NCI-H446 (cell line): Measurements from ENCODE around the gene BTNL3.
"Not testable (repeated sequence)": the region's sequence is repeated elsewhere in the genome, so short reads cannot be mapped to it uniquely, and the experiment has no call there.

Source experiments
- DNase-seq, 2 experiments: peaks; one replicate each; lab custom pipeline; 2025; lab: John Stamatoyannopoulos, UW

BTNL3 gene, protein sequence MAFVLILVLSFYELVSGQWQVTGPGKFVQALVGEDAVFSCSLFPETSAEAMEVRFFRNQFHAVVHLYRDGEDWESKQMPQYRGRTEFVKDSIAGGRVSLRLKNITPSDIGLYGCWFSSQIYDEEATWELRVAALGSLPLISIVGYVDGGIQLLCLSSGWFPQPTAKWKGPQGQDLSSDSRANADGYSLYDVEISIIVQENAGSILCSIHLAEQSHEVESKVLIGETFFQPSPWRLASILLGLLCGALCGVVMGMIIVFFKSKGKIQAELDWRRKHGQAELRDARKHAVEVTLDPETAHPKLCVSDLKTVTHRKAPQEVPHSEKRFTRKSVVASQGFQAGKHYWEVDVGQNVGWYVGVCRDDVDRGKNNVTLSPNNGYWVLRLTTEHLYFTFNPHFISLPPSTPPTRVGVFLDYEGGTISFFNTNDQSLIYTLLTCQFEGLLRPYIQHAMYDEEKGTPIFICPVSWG

GRCh38 chr5:180988592-180988991 lies at the start of gene BTNL3:
TSS of gene BTNL3 (plus strand) at chr5:180988846. CDS start at chr5:180989029, 183 bp downstream.
- DNase-seq = no peak

DNA sequence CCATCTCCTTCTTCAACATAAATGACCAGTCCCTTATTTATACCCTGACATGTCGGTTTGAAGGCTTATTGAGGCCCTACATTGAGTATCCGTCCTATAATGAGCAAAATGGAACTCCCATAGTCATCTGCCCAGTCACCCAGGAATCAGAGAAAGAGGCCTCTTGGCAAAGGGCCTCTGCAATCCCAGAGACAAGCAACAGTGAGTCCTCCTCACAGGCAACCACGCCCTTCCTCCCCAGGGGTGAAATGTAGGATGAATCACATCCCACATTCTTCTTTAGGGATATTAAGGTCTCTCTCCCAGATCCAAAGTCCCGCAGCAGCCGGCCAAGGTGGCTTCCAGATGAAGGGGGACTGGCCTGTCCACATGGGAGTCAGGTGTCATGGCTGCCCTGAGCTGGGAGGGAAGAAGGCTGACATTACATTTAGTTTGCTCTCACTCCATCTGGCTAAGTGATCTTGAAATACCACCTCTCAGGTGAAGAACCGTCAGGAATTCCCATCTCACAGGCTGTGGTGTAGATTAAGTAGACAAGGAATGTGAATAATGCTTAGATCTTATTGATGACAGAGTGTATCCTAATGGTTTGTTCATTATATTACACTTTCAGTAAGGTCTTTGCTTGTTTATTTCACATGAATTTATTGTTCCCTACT lies 38.2 kb upstream of the BTNL3 start:
- no peak for DNase-seq

DNA sequence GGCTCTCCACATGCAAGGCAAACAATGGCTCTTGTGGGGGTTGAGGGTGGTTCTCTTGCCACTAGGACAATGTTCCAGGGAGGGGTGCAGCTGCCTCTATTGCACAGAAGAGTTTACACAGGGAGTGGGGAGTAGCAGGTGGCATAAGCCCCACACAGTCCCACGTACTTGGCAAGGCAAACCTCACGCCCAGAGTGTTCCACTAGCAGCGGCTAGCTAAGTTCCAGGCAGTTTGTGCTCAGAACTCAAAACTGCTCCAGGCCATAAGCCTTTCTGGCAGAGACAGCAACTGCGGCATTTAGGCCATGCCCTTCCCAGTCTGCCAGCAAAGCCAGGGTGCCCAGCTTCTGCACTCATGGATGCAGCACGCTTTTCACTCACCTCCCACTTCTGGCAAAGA lies 29.0 kb upstream of the BTNL3 start:
- no peak for DNase-seq

DNA sequence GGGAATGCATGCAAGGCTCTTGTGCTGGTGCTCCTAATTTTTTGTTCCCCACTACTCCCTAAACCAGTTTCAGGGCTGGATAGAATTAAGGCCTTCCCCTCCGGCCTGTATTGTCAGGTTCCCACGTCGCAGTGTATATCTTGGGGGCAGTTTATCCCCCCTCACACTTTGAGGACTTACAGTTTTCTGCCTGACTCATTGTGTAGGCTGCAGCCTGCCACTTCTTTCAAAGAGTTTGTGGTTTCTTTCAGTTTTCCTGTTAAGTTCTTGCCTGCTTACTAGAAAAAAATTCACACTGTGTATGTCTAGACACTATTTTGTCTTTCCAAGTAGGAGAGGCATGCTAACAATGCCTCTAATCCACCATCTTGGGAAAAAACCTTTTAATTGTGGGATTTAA lies 28.4 kb upstream of the BTNL3 start:
- no peak for DNase-seq

GRCh38 chr5:180969406-180969805 lies 19.2 kb upstream of the BTNL3 start:
- DNase-seq = no peak

GRCh38 chr5:180970336-180970735 lies 18.3 kb upstream of the BTNL3 start:
- no peak for DNase-seq

DNA sequence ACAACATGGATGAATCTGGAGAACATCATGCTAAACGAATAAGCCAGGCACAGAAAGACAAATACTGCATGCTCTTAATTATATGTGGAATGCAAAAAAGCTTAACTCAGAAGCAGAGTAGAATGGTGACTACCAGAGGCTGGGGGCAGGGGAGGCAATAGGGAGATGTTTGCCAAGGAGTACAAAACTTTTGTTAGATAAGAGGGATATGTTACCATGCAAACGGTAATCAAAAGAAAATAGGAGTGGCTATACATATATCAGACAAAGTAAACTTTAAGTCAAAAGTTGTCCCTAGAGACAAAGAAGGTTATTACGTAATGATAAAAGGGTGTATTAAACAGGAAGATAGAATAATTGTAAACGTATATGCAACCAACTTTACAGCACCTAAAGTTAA lies 17.8 kb upstream of the BTNL3 start:
- DNase-seq = no peak

DNA sequence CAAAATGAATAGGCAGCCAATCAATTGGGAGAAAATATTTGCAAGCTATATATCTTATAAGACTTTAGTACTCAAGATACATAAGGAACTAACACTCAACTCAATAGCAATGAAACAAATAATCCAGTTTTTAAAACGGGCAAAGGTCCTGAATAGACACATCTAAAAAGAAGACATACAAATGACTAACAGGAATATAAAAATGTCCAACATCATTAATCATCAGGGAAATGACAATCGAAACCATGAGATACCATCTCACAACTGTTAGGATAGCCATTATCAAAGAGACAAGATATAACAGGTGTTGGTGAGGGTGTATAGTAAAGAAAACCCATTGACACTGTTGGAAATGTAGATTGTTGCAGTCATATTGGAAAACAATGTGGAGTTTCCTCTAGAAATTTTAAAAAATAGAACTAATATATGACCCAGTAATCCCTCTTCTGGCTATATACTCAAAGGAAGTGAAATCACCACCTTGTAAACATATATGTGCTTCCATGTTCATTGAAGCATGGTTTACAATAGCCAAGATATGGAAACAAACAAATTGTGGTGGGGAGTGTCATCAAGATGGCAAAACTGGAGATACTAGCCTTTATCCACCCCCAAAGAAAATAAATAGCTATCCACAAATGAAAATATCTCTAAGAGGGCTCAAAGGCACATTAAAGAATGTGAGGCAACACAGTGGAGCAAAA lies 13.9 kb upstream of the BTNL3 start:
- DNase-seq = no peak

GRCh38 chr5:180975338-180975737 lies 13.3 kb upstream of the BTNL3 start:
- DNase-seq = no peak

GRCh38 chr5:180976518-180976917 lies 12.1 kb upstream of the BTNL3 start:
- DNase-seq = no peak

DNA sequence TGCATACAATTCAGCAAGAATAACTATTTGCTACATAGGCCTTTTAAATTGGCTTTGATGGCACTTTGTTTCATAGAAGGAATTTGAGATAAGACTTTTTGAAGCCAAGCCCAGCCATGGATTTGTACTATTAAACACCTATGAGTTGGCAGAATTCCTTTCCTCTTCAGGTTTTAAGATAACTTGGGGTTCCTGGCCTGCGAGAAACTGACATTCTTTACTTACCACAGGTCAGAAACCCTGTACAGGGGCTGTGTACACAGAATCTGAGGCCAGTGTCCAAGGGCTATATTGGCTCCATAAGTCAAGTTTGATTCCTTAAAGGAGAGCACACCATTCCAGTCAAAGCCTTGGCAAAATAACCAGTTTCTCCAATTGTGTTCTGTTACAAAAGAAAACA lies 10.8 kb upstream of the BTNL3 start:
- DNase-seq = no peak

DNA sequence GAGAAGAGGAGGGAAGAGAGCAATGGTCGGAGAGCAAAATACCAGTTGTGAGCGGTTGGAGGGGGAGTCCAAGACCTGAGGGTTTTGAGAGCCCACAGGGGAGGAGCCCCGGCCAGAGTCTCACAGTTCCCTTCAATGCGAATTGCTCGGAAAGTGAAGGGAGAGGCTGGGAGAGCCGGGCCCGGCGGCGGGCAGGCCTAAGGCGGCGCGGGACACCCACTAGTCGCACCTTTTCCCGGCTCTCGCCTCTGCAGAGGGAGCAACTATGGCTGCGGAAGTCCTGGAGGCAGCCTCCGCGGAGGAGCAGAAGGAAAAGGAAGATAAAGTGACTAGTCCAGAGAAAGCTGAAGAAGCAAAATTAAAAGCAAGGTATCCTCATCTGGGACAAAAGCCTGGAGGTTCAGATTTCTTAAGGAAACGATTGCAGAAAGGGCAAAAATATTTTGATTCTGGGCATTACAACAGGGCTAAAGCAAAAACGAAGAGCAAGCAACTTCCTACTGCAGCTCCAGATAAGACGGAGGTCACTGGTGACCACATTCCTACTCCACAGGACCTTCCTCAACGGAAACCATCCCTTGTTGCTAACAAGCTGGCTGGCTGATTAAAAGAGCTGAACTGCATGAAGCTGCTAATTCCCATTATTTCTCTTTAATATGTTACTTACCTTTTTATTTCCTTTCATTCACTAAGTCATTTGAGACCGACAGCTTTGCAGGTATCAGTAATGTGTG lies 6.5 kb upstream of the BTNL3 start:
- no peak for DNase-seq

- no peak for DNase-seq
These were observed 630 bp upstream of the BTNL3 start for GRCh38 chr5:180988016-180988415.

GRCh38 chr5:180990086-180990881 lies 1.6 kb downstream of the BTNL3 start:
- no peak for DNase-seq

- no peak for DNase-seq
These were observed 2.2 kb downstream of the BTNL3 start for GRCh38 chr5:180990882-180991242.

- DNase-seq = no peak
These were observed 13.3 kb downstream of the BTNL3 start for GRCh38 chr5:181001947-181002346.

DNA sequence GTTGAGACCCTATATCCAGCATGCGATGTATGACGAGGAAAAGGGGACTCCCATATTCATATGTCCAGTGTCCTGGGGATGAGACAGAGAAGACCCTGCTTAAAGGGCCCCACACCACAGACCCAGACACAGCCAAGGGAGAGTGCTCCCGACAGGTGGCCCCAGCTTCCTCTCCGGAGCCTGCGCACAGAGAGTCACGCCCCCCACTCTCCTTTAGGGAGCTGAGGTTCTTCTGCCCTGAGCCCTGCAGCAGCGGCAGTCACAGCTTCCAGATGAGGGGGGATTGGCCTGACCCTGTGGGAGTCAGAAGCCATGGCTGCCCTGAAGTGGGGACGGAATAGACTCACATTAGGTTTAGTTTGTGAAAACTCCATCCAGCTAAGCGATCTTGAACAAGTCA lies 17.1 kb downstream of the BTNL3 start:
- DNase-seq = no peak

DNA sequence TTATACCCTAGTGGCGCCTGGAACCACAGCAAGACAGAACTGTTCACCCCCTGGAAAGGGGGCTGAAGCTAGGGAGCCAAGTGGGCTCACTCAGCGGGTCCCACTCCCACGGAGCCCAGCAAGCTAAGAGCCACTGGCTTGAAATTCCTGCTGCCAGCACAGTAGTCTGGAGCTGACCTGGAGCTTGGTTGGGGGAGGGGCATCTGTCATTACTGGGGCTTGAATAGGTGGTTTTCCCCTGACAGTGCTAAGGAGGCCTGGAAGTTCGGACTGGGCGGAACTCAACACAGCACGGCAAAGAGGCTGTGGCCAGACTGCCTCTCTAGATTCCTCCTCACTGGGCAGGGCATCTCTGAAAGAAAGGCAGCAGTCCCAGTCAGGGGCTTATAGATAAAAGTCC lies 19.5 kb downstream of the BTNL3 start:
- DNase-seq = no peak

- DNase-seq = not testable (repeated sequence)
These were observed 21.4 kb downstream of the BTNL3 start for GRCh38 chr5:181010018-181010417.

GRCh38 chr5:181014654-181015053 lies 26.0 kb downstream of the BTNL3 start:
- DNase-seq = not testable (repeated sequence)

GRCh38 chr5:181017448-181017847 lies 28.8 kb downstream of the BTNL3 start:
- not testable (repeated sequence) for DNase-seq
